Lower leg skin (tissue), 3 donors: ENCODE results near the gene HS6ST3.

Experiments used
- POLR2A ChIP-seq, 2 donors: fragments of 450-650 bp; IDR thresholded peaks; one replicate each; pipeline ENCODE4 v1.6.1; 2016 to 2017; ENCODE audit warnings: antibody characterized with exemption in 2 of 2, mild to moderate bottlenecking in 1 of 2, moderate library complexity in 1 of 2
- TF ChIP-seq, protein P1 (sequence below), 3 donors: fragments of 450-650 bp; IDR thresholded peaks; one replicate each; pipeline ENCODE4 v1.5.1; 2016; ENCODE audit warnings: antibody characterized with exemption in 3 of 3, mild to moderate bottlenecking in 3 of 3, moderate library complexity in 2 of 3

GRCh38 chr13:96379967-96380366, 290.1 kb downstream of the HS6ST3 start:
- no peak for TF ChIP-seq POLR2A (IDR thresholded peaks at IDR 0.05)
- TF ChIP-seq, protein P1, sequence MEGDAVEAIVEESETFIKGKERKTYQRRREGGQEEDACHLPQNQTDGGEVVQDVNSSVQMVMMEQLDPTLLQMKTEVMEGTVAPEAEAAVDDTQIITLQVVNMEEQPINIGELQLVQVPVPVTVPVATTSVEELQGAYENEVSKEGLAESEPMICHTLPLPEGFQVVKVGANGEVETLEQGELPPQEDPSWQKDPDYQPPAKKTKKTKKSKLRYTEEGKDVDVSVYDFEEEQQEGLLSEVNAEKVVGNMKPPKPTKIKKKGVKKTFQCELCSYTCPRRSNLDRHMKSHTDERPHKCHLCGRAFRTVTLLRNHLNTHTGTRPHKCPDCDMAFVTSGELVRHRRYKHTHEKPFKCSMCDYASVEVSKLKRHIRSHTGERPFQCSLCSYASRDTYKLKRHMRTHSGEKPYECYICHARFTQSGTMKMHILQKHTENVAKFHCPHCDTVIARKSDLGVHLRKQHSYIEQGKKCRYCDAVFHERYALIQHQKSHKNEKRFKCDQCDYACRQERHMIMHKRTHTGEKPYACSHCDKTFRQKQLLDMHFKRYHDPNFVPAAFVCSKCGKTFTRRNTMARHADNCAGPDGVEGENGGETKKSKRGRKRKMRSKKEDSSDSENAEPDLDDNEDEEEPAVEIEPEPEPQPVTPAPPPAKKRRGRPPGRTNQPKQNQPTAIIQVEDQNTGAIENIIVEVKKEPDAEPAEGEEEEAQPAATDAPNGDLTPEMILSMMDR (IDR thresholded peaks at IDR 0.05): no peak
